Measurements from ENCODE around the gene ZNF184. TPM values are rescaled to one million over a fixed set of nuclear protein-coding genes. Genes with fewer than 3 reads are reported as not detected.
"Not testable (repeated sequence)": the region's sequence is repeated elsewhere in the genome, so short reads cannot be mapped to it uniquely, and the experiment has no call there.

Gene ZNF184
- total RNA-seq, 6 donors from 2014 or later = 3.9 to 14.4 (median 5.1) TPM

- Histone ChIP-seq H3K27ac (no peak overlapping the region), H3K4me1 (no peaks in the 10 kb centered on the region), H3K4me3 (no peak overlapping the region), H3K36me3 (no peaks in the 10 kb centered on the region), H3K9me3 (peaks cover 0 to 5% (median 0%) of the 10 kb centered on the region in 4 donors), H3K27me3 (no peaks in the 10 kb centered on the region)
- TF ChIP-seq, protein P1, sequence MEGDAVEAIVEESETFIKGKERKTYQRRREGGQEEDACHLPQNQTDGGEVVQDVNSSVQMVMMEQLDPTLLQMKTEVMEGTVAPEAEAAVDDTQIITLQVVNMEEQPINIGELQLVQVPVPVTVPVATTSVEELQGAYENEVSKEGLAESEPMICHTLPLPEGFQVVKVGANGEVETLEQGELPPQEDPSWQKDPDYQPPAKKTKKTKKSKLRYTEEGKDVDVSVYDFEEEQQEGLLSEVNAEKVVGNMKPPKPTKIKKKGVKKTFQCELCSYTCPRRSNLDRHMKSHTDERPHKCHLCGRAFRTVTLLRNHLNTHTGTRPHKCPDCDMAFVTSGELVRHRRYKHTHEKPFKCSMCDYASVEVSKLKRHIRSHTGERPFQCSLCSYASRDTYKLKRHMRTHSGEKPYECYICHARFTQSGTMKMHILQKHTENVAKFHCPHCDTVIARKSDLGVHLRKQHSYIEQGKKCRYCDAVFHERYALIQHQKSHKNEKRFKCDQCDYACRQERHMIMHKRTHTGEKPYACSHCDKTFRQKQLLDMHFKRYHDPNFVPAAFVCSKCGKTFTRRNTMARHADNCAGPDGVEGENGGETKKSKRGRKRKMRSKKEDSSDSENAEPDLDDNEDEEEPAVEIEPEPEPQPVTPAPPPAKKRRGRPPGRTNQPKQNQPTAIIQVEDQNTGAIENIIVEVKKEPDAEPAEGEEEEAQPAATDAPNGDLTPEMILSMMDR (IDR thresholded peaks at IDR 0.05) = no peak
- no peak for TF ChIP-seq POLR2AphosphoS5 (IDR thresholded peaks at IDR 0.05)
- no peak for TF ChIP-seq POLR2A (IDR thresholded peaks at IDR 0.05)
- TF ChIP-seq EP300 (IDR thresholded peaks at IDR 0.05) = no peak
- DNase-seq (no peak), ATAC-seq (ENCODE audit: low FRiP score in 2 of 2) (no peak)
- WGBS, 2 donors = 80 to 82% methylated on average over 1 of the region's 1 CpG
Measured at GRCh38 chr6:27433714-27434113, 39.2 kb downstream of the ZNF184 start.

DNA sequence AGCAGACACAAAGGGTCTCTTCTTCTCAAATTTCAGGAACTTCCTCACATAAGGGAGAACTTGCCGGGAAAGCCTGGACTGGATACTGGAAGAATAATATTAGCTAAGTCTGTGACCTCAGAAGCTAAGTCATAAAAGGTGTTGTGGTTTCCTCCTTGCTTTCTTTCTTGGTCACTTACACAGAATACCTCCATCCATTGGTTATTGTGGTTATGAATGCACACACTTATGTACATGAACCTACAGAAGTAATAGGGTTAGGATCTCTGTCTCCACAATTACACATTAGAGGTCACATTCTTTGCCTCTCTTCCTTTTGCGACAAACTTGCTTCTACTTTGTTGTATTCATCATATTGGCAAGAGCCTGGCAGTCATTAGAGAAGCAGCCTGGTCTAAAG is 43.9 kb downstream of the ZNF184 start:
- WGBS, 2 donors = 76 to 91% methylated on average over 2 of the region's 2 CpGs

GRCh38 chr6:27428502-27428901 is 44.4 kb downstream of the ZNF184 start:
- Histone ChIP-seq H3K4me3 (no peak overlapping the region), H3K27ac (no peak overlapping the region), H3K9me3 (peaks cover 0 to 5% (median 0%) of the 10 kb centered on the region in 4 donors), H3K36me3 (no peaks in the 10 kb centered on the region), H3K27me3 (no peaks in the 10 kb centered on the region), H3K4me1 (no peaks in the 10 kb centered on the region)
- ATAC-seq (ENCODE audit: low FRiP score in 2 of 2) (no peak), DNase-seq (no peak)
- TF ChIP-seq, protein P1 (IDR thresholded peaks at IDR 0.05) = no peak
- TF ChIP-seq EP300 (IDR thresholded peaks at IDR 0.05) = no peak
- no peak for TF ChIP-seq POLR2A (IDR thresholded peaks at IDR 0.05)
- TF ChIP-seq POLR2AphosphoS5 (IDR thresholded peaks at IDR 0.05) = no peak
- 77 to 93% methylated on average over 4 of the region's 4 CpGs for WGBS, 2 donors

More for the DNA sequence above, 43.9 kb downstream of the ZNF184 start:
- H3K36me3 ChIP-seq = no peaks in the 10 kb centered on the region
- ATAC-seq (ENCODE audit: low FRiP score in 2 of 2) = no peak
- no peak overlapping the region for H3K27ac ChIP-seq
- H3K4me3 ChIP-seq = no peak overlapping the region
- DNase-seq = no peak
- no peaks in the 10 kb centered on the region for H3K4me1 ChIP-seq
- no peaks in the 10 kb centered on the region for H3K27me3 ChIP-seq
- TF ChIP-seq, protein P1 (IDR thresholded peaks at IDR 0.05) = no peak
- H3K9me3 ChIP-seq = peaks cover 0 to 5% (median 0%) of the 10 kb centered on the region in 4 donors

DNA sequence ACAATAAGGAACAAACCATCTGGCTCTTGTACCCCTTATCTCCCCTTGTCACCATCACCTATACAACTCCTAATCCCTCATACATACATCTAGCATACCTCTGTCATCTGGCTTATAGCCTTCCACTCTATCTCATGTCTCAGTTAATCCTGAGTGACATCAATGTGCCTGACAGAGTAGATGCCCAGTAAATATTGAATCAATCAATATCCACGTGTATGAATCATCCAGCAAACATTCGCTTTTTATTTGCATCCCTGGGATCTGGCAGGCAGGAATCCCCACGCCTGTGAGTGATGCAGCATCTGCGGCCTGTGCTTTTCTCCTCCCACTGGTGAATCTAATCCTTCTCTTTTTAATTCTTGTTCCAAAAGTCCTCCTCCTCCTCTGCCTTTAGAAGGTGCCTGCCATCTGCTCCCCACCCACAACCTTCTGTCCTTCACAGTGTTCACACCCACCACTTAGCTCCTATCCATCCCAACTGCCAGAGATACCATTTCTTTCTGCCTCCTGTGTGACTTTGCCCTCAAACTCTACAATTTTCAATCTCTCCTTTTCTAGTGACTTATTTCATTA is 46.8 kb downstream of the ZNF184 start:
- H3K4me3 ChIP-seq = no peak overlapping the region

GRCh38 chr6:27424851-27425250 is 48.1 kb downstream of the ZNF184 start:
- not testable (repeated sequence) for H3K27me3 ChIP-seq; H3K4me1 ChIP-seq; H3K4me3 ChIP-seq; H3K27ac ChIP-seq; H3K36me3 ChIP-seq; ATAC-seq (ENCODE audit: low FRiP score in 2 of 2); H3K9me3 ChIP-seq
- 80 to 94% methylated on average over 13 to 18 of the region's 36 CpGs for WGBS, 2 donors
- peak in 1 of 2 donors; percentile 73 for DNase-seq

More for the DNA sequence above, 46.8 kb downstream of the ZNF184 start:
- WGBS, 2 donors = 70 to 71% methylated on average over 4 of the region's 4 CpGs
- peaks cover 0 to 5% (median 0%) of the 10 kb centered on the region in 4 donors for H3K9me3 ChIP-seq
- DNase-seq = no peak
- TF ChIP-seq POLR2AphosphoS5 (IDR thresholded peaks at IDR 0.05) = no peak
- no peak for TF ChIP-seq POLR2A (IDR thresholded peaks at IDR 0.05)
- TF ChIP-seq, protein P1 (IDR thresholded peaks at IDR 0.05) = no peak
- no peak for TF ChIP-seq EP300 (IDR thresholded peaks at IDR 0.05)
- no peaks in the 10 kb centered on the region for H3K4me1 ChIP-seq
- H3K36me3 ChIP-seq = no peaks in the 10 kb centered on the region
- no peaks in the 10 kb centered on the region for H3K27me3 ChIP-seq
- no peak overlapping the region for H3K27ac ChIP-seq
- no peak for ATAC-seq (ENCODE audit: low FRiP score in 2 of 2)

Data from upper lobe of left lung (tissue), 6 donors.